GM10248 (cell line): ENCODE results near the gene GABRE.

Experiments used
- CTCF ChIA-PET: fragments of 300-600 bp; sonication (Branson Sonifier 250); formaldehyde crosslinking; extraction: SDS; loops from one replicate; lab custom pipeline; 2021; ENCODE audit warnings: antibody characterized with exemption; lab: Yijun Ruan, JAX
- POLR2A ChIA-PET: fragments of 350-650 bp; sonication (Branson Sonifier 250); formaldehyde crosslinking; extraction: SDS; loops from one replicate; lab custom pipeline; 2020; ENCODE audit warnings: antibody characterized with exemption; lab: Yijun Ruan, JAX
- DNase-seq: peaks from one replicate; pipeline ENCODE4 v3.0.0; 2012; ENCODE audit errors: extremely low spot score
- TF ChIP-seq, protein P1 (sequence below): IDR thresholded peaks from 2 replicates; pipeline ENCODE4 v1.5.1; 2012; ENCODE audit warnings: mild to moderate bottlenecking, low read depth; ENCODE audit errors: extremely low read depth, missing control alignments, control extremely low read depth

GABRE gene, protein sequence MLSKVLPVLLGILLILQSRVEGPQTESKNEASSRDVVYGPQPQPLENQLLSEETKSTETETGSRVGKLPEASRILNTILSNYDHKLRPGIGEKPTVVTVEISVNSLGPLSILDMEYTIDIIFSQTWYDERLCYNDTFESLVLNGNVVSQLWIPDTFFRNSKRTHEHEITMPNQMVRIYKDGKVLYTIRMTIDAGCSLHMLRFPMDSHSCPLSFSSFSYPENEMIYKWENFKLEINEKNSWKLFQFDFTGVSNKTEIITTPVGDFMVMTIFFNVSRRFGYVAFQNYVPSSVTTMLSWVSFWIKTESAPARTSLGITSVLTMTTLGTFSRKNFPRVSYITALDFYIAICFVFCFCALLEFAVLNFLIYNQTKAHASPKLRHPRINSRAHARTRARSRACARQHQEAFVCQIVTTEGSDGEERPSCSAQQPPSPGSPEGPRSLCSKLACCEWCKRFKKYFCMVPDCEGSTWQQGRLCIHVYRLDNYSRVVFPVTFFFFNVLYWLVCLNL

DNA sequence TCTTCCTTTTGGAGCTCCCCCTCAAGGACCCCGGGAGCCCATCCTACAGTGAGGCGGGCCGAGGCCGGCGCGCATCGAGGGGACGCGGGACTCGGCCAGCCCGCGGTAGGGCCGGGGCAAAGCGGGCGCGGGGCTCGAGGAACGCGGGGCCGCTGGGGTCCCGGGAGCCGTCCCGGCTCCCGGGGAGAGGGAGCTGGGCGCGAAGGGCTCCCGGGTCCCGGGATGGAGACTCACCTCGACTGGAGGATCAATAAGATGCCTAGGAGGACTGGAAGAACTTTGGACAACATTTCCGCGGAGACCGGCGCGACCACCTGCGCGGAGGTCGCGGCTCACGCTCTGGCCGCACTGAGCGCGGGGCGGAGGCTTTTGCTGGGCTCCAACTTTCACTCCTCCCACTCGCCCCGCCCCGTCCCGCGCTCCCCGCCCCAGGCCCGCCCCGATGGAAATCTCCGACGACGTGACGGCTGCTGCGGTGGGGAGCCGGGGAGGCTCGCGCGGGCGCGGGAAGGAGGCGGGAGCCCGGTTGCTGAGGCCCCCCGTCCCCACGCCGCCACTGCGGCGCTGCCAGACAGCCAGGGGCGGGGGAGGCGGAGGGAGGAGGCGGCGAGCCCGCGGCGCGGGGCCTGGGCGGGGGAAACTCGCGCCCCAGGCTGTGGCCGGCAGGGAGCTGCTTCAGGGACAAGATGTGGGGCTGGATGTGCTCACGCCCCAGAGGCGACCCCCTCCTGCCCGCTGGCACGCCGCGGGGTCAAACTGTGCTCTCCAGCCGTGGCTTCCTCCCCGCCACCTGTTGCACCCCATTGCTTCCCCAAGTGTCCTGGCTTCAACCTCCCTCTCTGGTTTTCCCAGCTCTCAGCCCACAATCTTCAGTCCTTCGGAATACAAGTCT lies at the start of gene GABRE:
Gene GABRE, minus strand, starts transcription at position 341 of the 892 bp plus-strand sequence. Its CDS starts 51 bp downstream, at position 290.
- no peak for DNase-seq
- CTCF ChIA-PET: no interaction called here
- POLR2A ChIA-PET: no interaction called here
- TF ChIP-seq, protein P1, sequence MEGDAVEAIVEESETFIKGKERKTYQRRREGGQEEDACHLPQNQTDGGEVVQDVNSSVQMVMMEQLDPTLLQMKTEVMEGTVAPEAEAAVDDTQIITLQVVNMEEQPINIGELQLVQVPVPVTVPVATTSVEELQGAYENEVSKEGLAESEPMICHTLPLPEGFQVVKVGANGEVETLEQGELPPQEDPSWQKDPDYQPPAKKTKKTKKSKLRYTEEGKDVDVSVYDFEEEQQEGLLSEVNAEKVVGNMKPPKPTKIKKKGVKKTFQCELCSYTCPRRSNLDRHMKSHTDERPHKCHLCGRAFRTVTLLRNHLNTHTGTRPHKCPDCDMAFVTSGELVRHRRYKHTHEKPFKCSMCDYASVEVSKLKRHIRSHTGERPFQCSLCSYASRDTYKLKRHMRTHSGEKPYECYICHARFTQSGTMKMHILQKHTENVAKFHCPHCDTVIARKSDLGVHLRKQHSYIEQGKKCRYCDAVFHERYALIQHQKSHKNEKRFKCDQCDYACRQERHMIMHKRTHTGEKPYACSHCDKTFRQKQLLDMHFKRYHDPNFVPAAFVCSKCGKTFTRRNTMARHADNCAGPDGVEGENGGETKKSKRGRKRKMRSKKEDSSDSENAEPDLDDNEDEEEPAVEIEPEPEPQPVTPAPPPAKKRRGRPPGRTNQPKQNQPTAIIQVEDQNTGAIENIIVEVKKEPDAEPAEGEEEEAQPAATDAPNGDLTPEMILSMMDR: no peak

DNA sequence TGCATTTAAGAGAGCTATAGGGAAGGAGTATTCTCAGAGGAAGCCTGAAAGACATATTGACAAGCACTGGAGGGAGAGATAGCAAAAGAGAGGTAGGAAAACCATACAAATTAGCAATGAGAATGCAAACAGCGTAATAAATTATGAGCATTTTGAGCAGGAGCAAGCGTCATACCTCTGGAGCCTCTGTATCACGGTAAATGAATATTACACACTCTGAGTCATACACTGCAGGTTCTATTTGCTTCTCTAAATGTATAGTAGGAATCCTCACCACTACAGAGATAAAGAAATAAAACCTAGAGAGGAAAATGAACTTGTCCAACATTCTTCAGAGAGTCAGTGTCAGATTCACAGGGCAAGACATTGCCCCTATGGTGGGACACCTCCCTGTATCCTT lies 46.4 kb upstream of the GABRE start:
- ChIA-PET CTCF (no interaction called here), POLR2A (no interaction called here)
- DNase-seq: no peak
- TF ChIP-seq, protein P1: no peak

DNA sequence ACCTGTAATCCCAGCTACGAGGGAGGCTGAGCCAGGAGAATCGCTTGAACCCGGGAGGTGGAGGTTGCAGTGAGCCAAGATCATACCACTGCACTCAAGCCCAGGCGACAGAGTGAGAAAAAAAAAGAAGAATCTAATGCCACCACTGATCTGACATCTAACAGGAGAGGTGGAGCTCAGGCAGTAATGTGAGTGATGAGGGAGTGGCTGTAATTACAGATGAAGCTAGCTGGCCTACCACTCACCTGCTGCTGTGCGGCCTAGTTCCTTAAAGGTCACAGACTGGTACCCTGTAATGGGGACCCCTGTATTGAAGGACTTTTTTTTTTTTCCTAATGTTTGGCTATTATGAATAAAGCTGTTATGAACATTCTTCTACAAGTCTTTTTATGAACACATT lies 25.3 kb upstream of the GABRE start:
- ChIA-PET POLR2A (no interaction called here), CTCF (no interaction called here)
- no peak for DNase-seq
- TF ChIP-seq, protein P1: no peak

DNA sequence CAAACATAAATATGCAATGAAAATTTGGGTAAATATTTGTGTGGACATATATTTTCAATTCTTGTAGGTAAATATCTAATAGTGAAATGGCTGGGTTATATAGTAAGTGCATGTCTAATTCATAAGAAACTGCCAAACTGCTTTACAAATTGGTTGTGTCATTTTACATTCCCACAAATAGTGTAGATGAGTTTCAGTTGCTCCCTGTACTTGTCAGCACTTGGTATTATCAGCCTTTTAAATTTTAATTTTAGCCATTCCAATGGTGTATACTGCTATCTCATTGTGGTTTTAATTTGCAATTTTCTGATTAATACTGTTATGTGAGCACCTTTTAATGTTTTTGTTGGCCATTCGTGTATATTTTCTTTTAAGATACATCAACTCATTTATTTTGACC lies 23.1 kb upstream of the GABRE start:
- POLR2A ChIA-PET: no interaction called here
- CTCF ChIA-PET: no interaction called here
- TF ChIP-seq, protein P1: no peak
- DNase-seq: no peak

DNA sequence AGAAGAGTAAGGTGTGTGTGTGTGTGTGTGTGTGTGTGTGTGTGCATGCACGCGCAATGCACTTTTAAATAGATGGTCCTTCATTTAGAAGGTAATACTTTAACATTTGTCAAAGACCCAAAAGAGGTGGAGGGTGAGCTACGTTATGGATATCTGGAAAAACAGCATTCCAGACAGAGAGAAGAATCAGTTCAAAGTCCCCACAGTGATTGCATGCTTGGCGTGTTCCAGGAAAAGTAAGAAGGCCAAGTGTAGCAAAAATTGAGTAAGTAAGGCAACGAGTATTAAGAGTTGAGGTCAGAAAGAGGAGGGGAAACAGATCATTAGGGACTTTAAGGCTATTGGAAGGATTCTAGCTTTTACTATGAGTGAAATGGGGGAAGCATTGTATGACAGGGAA lies 21.9 kb upstream of the GABRE start:
- POLR2A ChIA-PET: no interaction called here
- TF ChIP-seq, protein P1: no peak
- no peak for DNase-seq
- CTCF ChIA-PET: no interaction called here

DNA sequence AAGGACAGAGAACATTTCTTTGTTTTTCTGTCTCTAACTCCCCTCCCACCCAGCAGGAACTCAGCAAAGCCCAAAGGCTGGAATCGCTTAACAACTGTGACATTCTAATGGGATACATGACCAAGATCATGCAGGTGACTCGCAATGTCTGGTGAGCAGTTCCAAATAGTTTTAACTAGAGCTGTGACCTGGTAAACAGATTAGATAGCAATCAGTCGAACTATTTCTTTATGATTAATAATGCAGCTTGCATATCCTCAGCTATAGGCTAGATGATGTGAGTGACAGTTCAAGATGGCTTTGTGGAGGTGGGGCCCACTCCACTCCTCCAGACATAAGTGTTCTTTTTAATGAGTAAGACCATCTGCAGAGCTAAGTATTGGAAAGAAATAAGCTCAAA lies 20.0 kb upstream of the GABRE start:
- DNase-seq: no peak
- TF ChIP-seq, protein P1: no peak
- ChIA-PET CTCF (interaction anchor here (1.2 kb wide), 1 partner anchor 31 kb away, joined by 3 read pairs; no protein-coding TSS in a partner anchor), POLR2A (no interaction called here)
